Right lobe of liver (tissue), 6 donors: ENCODE measurements around the gene HOXA4. TPM values are rescaled to one million over a fixed set of nuclear protein-coding genes. Genes with fewer than 3 reads are reported as not detected.
A peak's percentile ranks its signal among the peaks of the same experiment; 100 is the strongest.

Experiments
- ATAC-seq, 4 donors: fragments of 200-7000 bp; cut with Tn5 transposase; one replicate each; pipeline ENCODE4 v1.9.1; 2020; ENCODE audit warnings: mild to moderate bottlenecking in 4 of 4, moderate library complexity in 4 of 4
- DNase-seq, 3 donors: peaks; one replicate each; pipeline ENCODE4 v3.0.0-alpha.2; 2020
- H3K27ac ChIP-seq, 3 donors: fragments of 200-600 bp; one replicate each; pipeline ENCODE4 v1.8.0; 2022
- H3K27me3 ChIP-seq, 2 donors: fragments of 200-600 bp; one replicate each; pipeline ENCODE4 v1.8.0; 2022
- H3K36me3 ChIP-seq, 4 donors: fragments of 200-600 bp; sonication (generic) in 1 of 4; one replicate each; pipeline versions ENCODE4 v1.5.1 to v1.8.0; 2017 to 2022; ENCODE audit warnings: control low read depth in 1 of 4
- H3K4me1 ChIP-seq, 4 donors: fragments of 200-600 bp; sonication (generic) in 1 of 4; one replicate each; pipeline versions ENCODE4 v1.5.1 to v1.8.0; 2017 to 2022; ENCODE audit warnings: control low read depth in 1 of 4
- H3K4me3 ChIP-seq, 3 donors: fragments of 200-600 bp; one replicate each; pipeline ENCODE4 v1.8.0; 2022
- H3K9me3 ChIP-seq, 4 donors: fragments of 200-600 bp; sonication (generic) in 1 of 4; one replicate each; pipeline versions ENCODE4 v1.5.1 to v1.8.0; 2017 to 2022; ENCODE audit warnings: control low read depth in 1 of 4
- POLR2A ChIP-seq: fragments of 450-650 bp; IDR thresholded peaks from one replicate; pipeline ENCODE4 v1.6.1; 2017; ENCODE audit warnings: antibody characterized with exemption, mild to moderate bottlenecking
- WGBS: methylation state at CpG from one replicate; pipeline ENCODE4 v1.1.6; 2018; ENCODE audit warnings: low coverage, low lambda C conversion rate; ENCODE audit not compliant: insufficient coverage; ENCODE audit errors: missing lambda C conversion rate; 5-methylcytosine and 5-hydroxymethylcytosine counted together
- intact Hi-C, 2 donors: fragments of 100-400 bp; cut with DNase I; formaldehyde crosslinking; loops; one replicate each; pipeline versions ENCODE4 v1.11.2 to v1.14.1; 2022
- total RNA-seq, 6 experiments: library from RNA; depleted of rRNA in 2 of 6; stranded (reverse); fragments of >200 nt in 2 of 6; fragmentation: NEBNext Ultra II Directional in 3 of 6; extraction: Animal tissue kit (Norgen Biotek cat#: 25700) in 3 of 6; gene quantifications; one replicate each; pipeline versions ENCODE4 v1.1.0 to v1.2.4, GENCODE V29; 2016 to 2023
- TF ChIP-seq, protein P1 (sequence below), 4 donors: fragments of 200-600 bp in 3 of 4; fragments of 450-650 bp in 1 of 4; IDR thresholded peaks; one replicate each; pipeline versions ENCODE4 v1.5.1 to v1.8.0; 2016 to 2022; ENCODE audit warnings: antibody characterized with exemption in 4 of 4, mild to moderate bottlenecking in 2 of 4
- donor health status: DM: no; HTN: yes; CAD: no.
- donor health status: DM: no; HTN: no; CAD: no.
- donor health status: DM: no; HTN: no; CAD: no.
- donor health status: DM: no; HTN: yes; CAD: no.
- donor health status: DM: no; HTN: yes; CAD: no.

HOXA4 gene
- total RNA-seq, 6 experiments from 2014 or later: 0.55 to 1.6 (median 0.75) TPM; not detected in 1

DNA sequence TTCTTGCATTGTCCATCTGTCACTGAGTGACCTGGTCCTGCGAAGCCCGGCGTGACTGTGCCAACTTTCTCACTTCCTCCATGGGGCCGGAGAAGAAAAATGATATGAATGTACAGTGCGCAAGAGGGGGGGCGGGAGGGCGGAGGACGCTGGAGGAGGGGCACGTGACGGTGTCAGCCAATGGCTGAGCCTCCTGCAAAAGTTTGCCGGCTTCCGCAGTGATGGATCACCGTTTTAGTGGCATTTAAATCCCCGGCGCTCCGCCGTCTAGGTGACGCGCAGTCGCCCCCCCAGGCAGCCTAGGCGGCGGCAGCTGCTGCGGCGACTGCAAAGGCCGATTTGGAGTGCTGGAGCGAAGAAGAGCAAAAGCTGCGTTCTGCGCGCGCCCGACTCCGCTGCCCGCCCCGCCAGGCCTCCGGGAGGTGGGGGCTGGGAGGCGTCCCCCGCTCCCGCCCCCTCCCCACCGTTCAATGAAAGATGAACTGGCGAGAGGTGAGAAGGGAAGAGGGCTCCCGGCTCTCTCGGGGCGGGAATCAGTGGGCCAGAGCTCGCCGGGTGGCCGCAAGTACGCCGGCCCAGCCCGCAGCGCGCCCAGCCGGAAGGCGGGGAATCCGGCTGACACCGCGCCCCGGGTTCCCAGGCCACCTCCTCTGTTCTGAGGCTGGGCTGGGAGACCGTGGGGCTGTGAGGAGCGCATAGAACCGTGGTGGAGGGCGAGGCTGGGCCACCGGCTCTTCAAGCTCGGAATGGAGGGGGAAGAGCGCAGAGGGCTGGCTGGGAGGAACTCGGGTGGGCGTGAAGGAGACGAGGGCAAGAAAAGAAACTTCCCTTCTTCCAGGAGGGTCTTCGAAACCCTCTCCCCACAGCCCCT lies 34.4 kb downstream of the HOXA4 start, which contains the start of gene HOXA1:
HOXA1 (minus strand) TSS at position 104 of the 871 bp plus-strand sequence; CDS start at position 16, 88 bp downstream.
- no peaks in the 10 kb centered on the region for H3K9me3 ChIP-seq
- H3K27ac ChIP-seq: peak within 1 kb of the TSS; percentile 79 to 94 (median 80)
- H3K36me3 ChIP-seq: no peaks in the 10 kb centered on the region
- peak; percentile 77 to 79 (median 79) for DNase-seq
- peak; percentile 69 to 77 (median 74) for ATAC-seq
- TF ChIP-seq, protein P1, sequence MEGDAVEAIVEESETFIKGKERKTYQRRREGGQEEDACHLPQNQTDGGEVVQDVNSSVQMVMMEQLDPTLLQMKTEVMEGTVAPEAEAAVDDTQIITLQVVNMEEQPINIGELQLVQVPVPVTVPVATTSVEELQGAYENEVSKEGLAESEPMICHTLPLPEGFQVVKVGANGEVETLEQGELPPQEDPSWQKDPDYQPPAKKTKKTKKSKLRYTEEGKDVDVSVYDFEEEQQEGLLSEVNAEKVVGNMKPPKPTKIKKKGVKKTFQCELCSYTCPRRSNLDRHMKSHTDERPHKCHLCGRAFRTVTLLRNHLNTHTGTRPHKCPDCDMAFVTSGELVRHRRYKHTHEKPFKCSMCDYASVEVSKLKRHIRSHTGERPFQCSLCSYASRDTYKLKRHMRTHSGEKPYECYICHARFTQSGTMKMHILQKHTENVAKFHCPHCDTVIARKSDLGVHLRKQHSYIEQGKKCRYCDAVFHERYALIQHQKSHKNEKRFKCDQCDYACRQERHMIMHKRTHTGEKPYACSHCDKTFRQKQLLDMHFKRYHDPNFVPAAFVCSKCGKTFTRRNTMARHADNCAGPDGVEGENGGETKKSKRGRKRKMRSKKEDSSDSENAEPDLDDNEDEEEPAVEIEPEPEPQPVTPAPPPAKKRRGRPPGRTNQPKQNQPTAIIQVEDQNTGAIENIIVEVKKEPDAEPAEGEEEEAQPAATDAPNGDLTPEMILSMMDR (IDR thresholded peaks at IDR 0.05): no peak
- peak; percentile 65 for TF ChIP-seq POLR2A
- intact Hi-C loops: loop anchor here in 1 of 2 donors (10.0 kb wide), 1 partner anchor 69 kb away; the partner anchor contains the start of gene HOXA9
- 1% methylated on average over 24 of the region's 68 CpGs for WGBS
- H3K4me1 ChIP-seq: no peaks in the 10 kb centered on the region
- H3K27me3 ChIP-seq: peaks cover 0 to 23% of the 10 kb centered on the region in 2 donors
- H3K4me3 ChIP-seq: peak within 1 kb of the TSS; percentile 51 to 58 (median 52)

DNA sequence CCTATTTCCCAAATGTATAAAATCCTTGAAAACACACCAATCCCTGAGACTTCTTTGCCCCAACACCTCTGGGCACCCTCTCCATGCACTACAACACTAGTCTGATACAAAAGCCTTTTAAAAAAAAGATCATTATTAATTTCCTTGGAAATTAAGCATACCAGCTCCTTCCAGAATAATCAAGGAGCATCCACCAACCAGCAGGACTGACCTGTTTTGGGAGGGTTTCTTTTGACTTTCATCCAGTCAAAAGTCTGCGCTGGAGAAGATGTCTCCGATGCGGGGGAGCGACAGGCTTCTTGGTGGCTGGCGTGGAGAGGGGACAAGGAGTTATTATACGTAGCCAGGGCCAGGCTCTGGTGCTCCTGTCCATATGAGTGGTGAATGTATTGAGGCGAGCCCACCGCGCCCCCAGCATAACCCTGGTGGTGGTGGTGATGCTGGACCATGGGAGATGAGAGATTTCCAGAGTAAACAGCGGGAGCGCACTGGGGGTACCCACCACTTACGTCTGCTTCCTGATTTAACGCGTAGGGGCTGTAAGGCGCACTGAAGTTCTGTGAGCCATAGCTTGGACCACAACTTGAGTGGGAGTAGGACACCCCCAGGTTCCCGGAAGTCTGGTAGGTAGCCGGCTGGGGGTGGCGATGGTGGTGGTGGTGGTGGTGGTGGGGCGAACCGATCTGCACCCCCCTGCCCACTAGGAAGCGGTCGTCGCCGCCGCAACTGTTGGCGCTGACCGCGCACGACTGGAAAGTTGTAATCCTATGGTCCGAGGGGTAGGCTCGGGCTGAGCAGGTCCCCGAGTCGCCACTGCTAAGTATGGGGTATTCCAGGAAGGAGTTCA lies 35.3 kb downstream of the HOXA4 start:
- ATAC-seq: no peak
- no peak overlapping the region for H3K27ac ChIP-seq
- no peak for TF ChIP-seq POLR2A
- TF ChIP-seq, protein P1 (IDR thresholded peaks at IDR 0.05): no peak
- no peaks in the 10 kb centered on the region for H3K4me1 ChIP-seq
- intact Hi-C loops: loop anchor here in 1 of 2 donors (10.0 kb wide), 1 partner anchor 70 kb away; the partner anchor contains the start of gene HOXA9
- H3K9me3 ChIP-seq: no peaks in the 10 kb centered on the region
- H3K27me3 ChIP-seq: peaks cover 0 to 22% of the 10 kb centered on the region in 2 donors
- WGBS: 8% methylated on average over 6 of the region's 33 CpGs
- no peaks in the 10 kb centered on the region for H3K36me3 ChIP-seq
- DNase-seq: no peak
- peak overlapping the region; percentile 51 to 58 (median 52) for H3K4me3 ChIP-seq

DNA sequence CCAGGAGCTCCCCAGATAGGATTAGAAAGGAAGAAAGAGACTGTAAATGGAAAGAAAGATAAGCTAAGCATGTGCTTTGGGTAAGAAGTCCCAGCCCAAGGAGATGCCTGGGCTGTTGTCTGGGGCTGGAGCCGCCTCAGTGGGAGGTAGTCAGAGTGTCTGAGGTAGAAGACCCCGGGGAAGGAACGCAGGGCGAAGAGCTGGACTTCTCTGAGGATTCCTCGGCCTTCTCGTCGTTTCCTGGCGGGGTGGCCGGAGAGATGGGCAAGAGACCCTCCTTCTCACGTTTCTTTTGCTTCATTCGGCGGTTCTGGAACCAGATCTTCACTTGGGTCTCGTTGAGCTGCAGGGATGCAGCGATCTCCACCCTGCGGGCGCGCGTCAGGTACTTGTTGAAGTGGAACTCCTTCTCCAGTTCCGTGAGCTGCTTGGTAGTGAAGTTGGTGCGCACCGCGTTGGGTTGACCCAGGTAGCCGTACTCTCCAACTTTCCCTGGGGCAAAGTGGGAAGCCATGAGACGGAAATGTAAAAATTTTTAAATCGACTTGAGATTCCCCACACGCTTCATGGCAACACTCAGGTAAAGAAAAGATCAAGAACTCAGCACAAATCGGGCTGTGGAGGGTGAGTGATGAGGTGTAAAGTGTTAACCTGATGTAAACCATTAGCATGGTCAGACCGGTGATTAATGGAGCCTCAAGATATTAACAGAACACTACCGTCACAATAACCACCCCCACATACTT lies 36.1 kb downstream of the HOXA4 start:
- Histone ChIP-seq H3K36me3 (no peaks in the 10 kb centered on the region), H3K27me3 (peaks cover 0 to 19% of the 10 kb centered on the region in 2 donors), H3K27ac (no peak overlapping the region), H3K4me1 (no peaks in the 10 kb centered on the region), H3K4me3 (no peak overlapping the region), H3K9me3 (no peaks in the 10 kb centered on the region)
- intact Hi-C loops: loop anchor here in 1 of 2 donors (10.0 kb wide), 1 partner anchor 70 kb away; the partner anchor contains the start of gene HOXA9
- TF ChIP-seq, protein P1 (IDR thresholded peaks at IDR 0.05): no peak
- TF ChIP-seq POLR2A: no peak
- ATAC-seq: no peak
- WGBS: 17% methylated on average over 24 of the region's 29 CpGs
- DNase-seq: no peak
